ENCODE results near the gene ADAMTSL1.

GRCh38 chr9:18550286-18550685 is 76.3 kb downstream of the ADAMTSL1 start:
- TF ChIP-seq CTCF (conservative IDR thresholded peaks at IDR 0.05 in 1 of 2, IDR thresholded peaks at IDR 0.05 in 1 of 2; ENCODE audit: extremely low read depth in 1 of 2, insufficient read depth in 1 of 2, low read depth in 1 of 2, low read length in 2 of 2) (no peak), EZH2 (IDR thresholded peaks at IDR 0.05; ENCODE audit: borderline replicate concordance, low read length) (no peak)

Measured in mammary epithelial cell (primary cell).